IMR-90 (cell line): ENCODE data around the gene CABP2. TPM values are rescaled to one million over a fixed set of nuclear protein-coding genes. Genes with fewer than 3 reads are reported as not detected.
A peak's percentile ranks its signal among the peaks of the same experiment; 100 is the strongest.
"Not testable (repeated sequence)": the region's sequence is repeated elsewhere in the genome, so short reads cannot be mapped to it uniquely, and the experiment has no call there.

Experiments
- ATAC-seq: fragments of 200-7000 bp; cut with Tn5 transposase; 2 replicates; pipeline ENCODE4 v1.9.1; 2020; ENCODE audit warnings: low read depth, mild to moderate bottlenecking, moderate library complexity
- BruUV-seq: library from RNA; stranded (reverse); fragments of 400-500 nt; replicated peaks from 2 replicates; lab custom pipeline; 2021; lab: Mats Ljungman, UMichigan
- CTCF ChIA-PET: fragments of 300-600 bp; formaldehyde crosslinking; extraction: SDS; loops from one replicate; lab custom pipeline; 2021; ENCODE audit warnings: antibody characterized with exemption; lab: Yijun Ruan, JAX
- POLR2A ChIA-PET: fragments of 300-600 bp; sonication (Branson Sonifier 250); formaldehyde crosslinking; loops from one replicate; lab custom pipeline; 2022; ENCODE audit warnings: antibody characterized with exemption; ENCODE audit not compliant: unreplicated experiment; lab: Charles Lee
- DNase-seq: peaks from one replicate; pipeline ENCODE4 v3.0.0; 2013
- H2AFZ ChIP-seq: replicated peaks from 2 replicates; pipeline ENCODE3; 2013; ENCODE audit warnings: low read length, mild to moderate bottlenecking; ENCODE audit not compliant: poor library complexity
- H2AK5ac ChIP-seq: 2 replicates; pipeline ENCODE4 v1.6.1; 2013; ENCODE audit warnings: low read depth, low read length, inconsistent platforms
- H2AK9ac ChIP-seq: replicated peaks from 2 replicates; pipeline ENCODE3; 2013; ENCODE audit warnings: mild to moderate bottlenecking, low read depth, low read length, moderate library complexity; ENCODE audit not compliant: poor library complexity
- H2BK120ac ChIP-seq: 2 replicates; pipeline ENCODE4 v1.6.1; 2013; ENCODE audit warnings: low read depth, low read length, inconsistent platforms
- H2BK15ac ChIP-seq: 3 replicates; pipeline ENCODE4 v1.6.1; 2013; ENCODE audit warnings: low read depth, low read length, inconsistent platforms
- H2BK20ac ChIP-seq: 2 replicates; pipeline ENCODE4 v1.6.1; 2013; ENCODE audit warnings: low read depth, mild to moderate bottlenecking, inconsistent platforms, low read length, moderate library complexity
- H2BK5ac ChIP-seq: 2 replicates; pipeline ENCODE4 v1.6.1; 2013; ENCODE audit warnings: mild to moderate bottlenecking, low read depth, low read length, inconsistent platforms; ENCODE audit not compliant: poor library complexity, severe bottlenecking
- H3K14ac ChIP-seq: replicated peaks from 2 replicates; pipeline ENCODE4 v1.6.1; 2013; ENCODE audit warnings: low read depth, low read length, inconsistent platforms
- H3K18ac ChIP-seq: 2 replicates; pipeline ENCODE4 v1.6.1; 2013; ENCODE audit warnings: low read depth, low read length, control low read depth
- H3K23ac ChIP-seq: 2 replicates; pipeline ENCODE4 v1.6.1; 2013; ENCODE audit warnings: low read depth, low read length, inconsistent platforms
- H3K27ac ChIP-seq: 2 replicates; pipeline ENCODE4 v1.5.1; 2013; ENCODE audit warnings: mild to moderate bottlenecking, control low read depth, low read length; ENCODE audit not compliant: insufficient read depth
- H3K27me3 ChIP-seq: 2 replicates; pipeline ENCODE4 v1.6.1; 2013; ENCODE audit warnings: low read length; ENCODE audit not compliant: control insufficient read depth, insufficient read depth
- H3K36me3 ChIP-seq: 2 replicates; pipeline ENCODE4 v1.6.1; 2013; ENCODE audit warnings: low read length, mixed read lengths; ENCODE audit not compliant: control insufficient read depth, insufficient read depth
- H3K4ac ChIP-seq: 2 replicates; pipeline ENCODE4 v1.6.1; 2013; ENCODE audit warnings: low read depth, low read length, inconsistent platforms
- H3K4me1 ChIP-seq: 2 replicates; pipeline ENCODE4 v1.6.1; 2013; ENCODE audit warnings: low read length, mixed read lengths; ENCODE audit not compliant: control insufficient read depth, insufficient read depth
- H3K4me2 ChIP-seq: 2 replicates; pipeline ENCODE4 v1.6.1; 2013; ENCODE audit warnings: low read depth, mild to moderate bottlenecking, control low read depth, low read length, moderate library complexity
- H3K4me3 ChIP-seq: 2 replicates; pipeline ENCODE4 v1.5.1; 2013; ENCODE audit warnings: low read depth, mild to moderate bottlenecking, control low read depth, low read length, moderate library complexity; ENCODE audit not compliant: insufficient read depth
- H3K56ac ChIP-seq: 2 replicates; pipeline ENCODE4 v1.6.1; 2013; ENCODE audit warnings: low read length, inconsistent platforms; ENCODE audit not compliant: insufficient read depth; ENCODE audit errors: extremely low read depth
- H3K79me1 ChIP-seq, 2 experiments: 2 replicates each; pipeline ENCODE4 v1.6.1; 2013; ENCODE audit warnings: low read length in 2 of 2, inconsistent platforms in 1 of 2, low read depth in 1 of 2
- H3K9ac ChIP-seq: 2 replicates; pipeline ENCODE4 v1.6.1; 2013; ENCODE audit warnings: low read depth, low read length, control low read depth
- H3K9me1 ChIP-seq: 2 replicates; pipeline ENCODE4 v1.6.1; 2013; ENCODE audit warnings: low read length, inconsistent platforms; ENCODE audit not compliant: insufficient read depth
- H3K9me3 ChIP-seq: 2 replicates; pipeline ENCODE4 v1.6.1; 2013; ENCODE audit warnings: low read length; ENCODE audit not compliant: control insufficient read depth, insufficient read depth
- H4K20me1 ChIP-seq: 2 replicates; pipeline ENCODE4 v1.6.1; 2013; ENCODE audit warnings: low read length, inconsistent platforms; ENCODE audit not compliant: insufficient read depth
- H4K5ac ChIP-seq: 2 replicates; pipeline ENCODE4 v1.6.1; 2013; ENCODE audit warnings: mild to moderate bottlenecking, low read depth, low read length, control low read depth
- H4K8ac ChIP-seq, 2 experiments: 2 replicates each; pipeline ENCODE4 v1.6.1; 2013; ENCODE audit warnings: low read depth in 2 of 2, low read length in 2 of 2, control low read depth in 1 of 2, inconsistent platforms in 1 of 2
- H4K91ac ChIP-seq: 2 replicates; pipeline ENCODE4 v1.6.1; 2013; ENCODE audit warnings: low read depth, low read length, inconsistent platforms; ENCODE audit not compliant: insufficient read depth
- CHD1 ChIP-seq: IDR thresholded peaks from 2 replicates; pipeline ENCODE4 v1.6.1; 2012; ENCODE audit warnings: low read depth, low read length, improper control_type of control experiment
- RAD21 ChIP-seq: IDR thresholded peaks from 2 replicates; pipeline ENCODE4 v1.6.1; 2012; ENCODE audit warnings: low read length, improper control_type of control experiment
- WGBS, 2 experiments: methylation state at CpG; one replicate each; pipeline versions ENCODE4 v1.1.5 to v1.1.7; 2013; ENCODE audit warnings: missing lambda C conversion rate in 2 of 2; ENCODE audit not compliant: insufficient read length in 1 of 2; ENCODE audit errors: extremely low coverage in 2 of 2; 5-methylcytosine and 5-hydroxymethylcytosine counted together
- dilution Hi-C: fragments of 300-500 bp; cut with HindIII; formaldehyde crosslinking; loops from one replicate; pipeline ENCODE4 v1.14.3; 2018; ENCODE audit warnings: low sequenced_read_pairs; ENCODE audit not compliant: unreplicated experiment
- in situ Hi-C: fragments of 300-500 bp; cut with MboI; formaldehyde crosslinking; loops from 3 replicates; pipeline ENCODE4 v1.14.3; 2019; ENCODE audit warnings: low sequenced_read_pairs, inconsistent platforms, mixed read lengths
- intact Hi-C: fragments of 100-400 bp; cut with micrococcal nuclease; formaldehyde crosslinking; loops from 2 replicates; pipeline ENCODE4 v1.10.0; 2022
- polyA plus RNA-seq, 3 experiments: library from polyadenylated mRNA; depleted of rRNA; stranded (reverse); fragments of >200 nt; gene quantifications; 2 replicates each; pipeline ENCODE4 v1.2.3, GENCODE V29; 2012; ENCODE audit warnings: low replicate concordance in 1 of 3
- total RNA-seq: library from RNA; depleted of rRNA; stranded (reverse); fragments of >200 nt; gene quantifications from 2 replicates; pipeline ENCODE4 v1.2.3, GENCODE V29; 2012

Gene CABP2
- total and polyA plus RNA-seq, 2 of the 4 experiments (the other 2 are of a cell fraction), result not detected

GRCh38 chr11:67482275-67482826 is 40.9 kb downstream of the CABP2 start:
- Histone ChIP-seq H3K4ac (peak overlapping the region; percentile 75; the same call in 1 of the 2 replicates), H3K23ac (no peak overlapping the region), H3K4me1 (peaks cover 3% of the 10 kb centered on the region; the same call in 1 of the 2 replicates), H2BK20ac (no peak overlapping the region), H3K4me3 (peak overlapping the region; percentile 49), H3K27me3 (no peaks in the 10 kb centered on the region), H3K9me1 (peaks cover 15% of the 10 kb centered on the region), H3K36me3 (peaks cover 3% of the 10 kb centered on the region), H2AK5ac (no peak overlapping the region), H3K56ac (peak overlapping the region; percentile 52; the same call in 1 of the 2 replicates), H4K20me1 (no peaks in the 10 kb centered on the region; the same call in 1 of the 2 replicates), H4K8ac (peak overlapping the region; percentile 89 to 98), H2AFZ (peak overlapping the region; percentile 95), H4K91ac (peak overlapping the region; percentile 51; the same call in 1 of the 2 replicates), H3K79me1 (peaks cover 14 to 38% of the 10 kb centered on the region in 2 experiments), H3K9ac (peak overlapping the region; percentile 57), H3K9me3 (no peaks in the 10 kb centered on the region), H3K14ac (peak overlapping the region; percentile 81; the same call in 1 of the 2 replicates), H2AK9ac (peak overlapping the region; percentile 85), H3K4me2 (peak overlapping the region; percentile 62), H4K5ac (peak overlapping the region; percentile 40), H3K18ac (no peak overlapping the region), H2BK15ac (no peak overlapping the region), H2BK120ac (0 out of 2 replicates have a peak overlapping the region, but pooled peaks have one; percentile 16), H2BK5ac (peak overlapping the region; percentile 47), H3K27ac (peak overlapping the region; percentile 45)
- intact Hi-C loops, result loop anchor here (5.0 kb wide), 1 partner anchor 60 kb away; no protein-coding TSS in a partner anchor
- CTCF ChIA-PET, result no interaction called here
- ATAC-seq (peak; percentile 19), DNase-seq (no peak)
- dilution Hi-C loops, result no loop called here
- POLR2A ChIA-PET, result no interaction called here
- in situ Hi-C loops, result no loop called here
- no peak for TF ChIP-seq CHD1
- TF ChIP-seq RAD21, result no peak
- no TSS peak for BruUV-seq
- WGBS, 2 experiments, result no CpG with 5 or more reads among the region's 19 CpGs

GRCh38 chr11:67477344-67478050 is 45.7 kb downstream of the CABP2 start:
- H3K4ac ChIP-seq, in situ Hi-C loops, H4K5ac ChIP-seq, H4K8ac ChIP-seq, POLR2A ChIA-PET, ATAC-seq, H3K56ac ChIP-seq, H3K9me1 ChIP-seq, H4K91ac ChIP-seq, H2BK120ac ChIP-seq, H2AFZ ChIP-seq, intact Hi-C loops, DNase-seq, H3K27me3 ChIP-seq, CTCF ChIA-PET, H3K27ac ChIP-seq, H3K36me3 ChIP-seq, H3K14ac ChIP-seq, H3K4me1 ChIP-seq, H2BK15ac ChIP-seq, H2BK5ac ChIP-seq, H3K18ac ChIP-seq, H3K9me3 ChIP-seq, H3K4me3 ChIP-seq, H2AK9ac ChIP-seq, H3K79me1 ChIP-seq, dilution Hi-C loops, H3K9ac ChIP-seq, H2BK20ac ChIP-seq, H2AK5ac ChIP-seq, H3K4me2 ChIP-seq, BruUV-seq, H3K23ac ChIP-seq, H4K20me1 ChIP-seq: not testable (repeated sequence)
- WGBS, 2 experiments, result no CpG with 5 or more reads among the region's 16 CpGs
